HG03175 (cell line): ENCODE measurements around the gene ZNF732.
"Not testable (repeated sequence)": the region's sequence is repeated elsewhere in the genome, so short reads cannot be mapped to it uniquely, and the experiment has no call there.

Experiments used
- ATAC-seq: cut with Tn5 transposase; IDR thresholded peaks from one replicate; pipeline ENCODE4 v1.9.1; 2021; ENCODE audit warnings: mild to moderate bottlenecking, moderate library complexity; ENCODE audit not compliant: unreplicated experiment

ZNF732 gene

GRCh38 chr4:304969-305680 lies at the start of gene ZNF732:
Gene ZNF732 (minus strand): TSS chr4:305474. CDS start chr4:305310, 164 bp downstream.
- ATAC-seq, result no peak

GRCh38 chr4:340011-340410 lies 34.7 kb upstream of the ZNF732 start:
- ATAC-seq, result no peak

GRCh38 chr4:338759-339097 lies 33.5 kb upstream of the ZNF732 start:
- no peak for ATAC-seq

GRCh38 chr4:337932-338758 lies 32.9 kb upstream of the ZNF732 start:
- peak; percentile 39 for ATAC-seq

GRCh38 chr4:337143-337931 lies 32.1 kb upstream of the ZNF732 start, which contains the start of gene ZNF141:
Gene ZNF141 (plus strand): TSS chr4:337814. CDS start chr4:337984, 170 bp downstream.
- peak; percentile 95 for ATAC-seq

GRCh38 chr4:336893-337142 lies 31.5 kb upstream of the ZNF732 start:
- no peak for ATAC-seq

GRCh38 chr4:336099-336892 lies 31.0 kb upstream of the ZNF732 start:
- peak; percentile 0 for ATAC-seq

GRCh38 chr4:335515-335914 lies 30.2 kb upstream of the ZNF732 start:
- ATAC-seq, result no peak

- no peak for ATAC-seq
Observed at GRCh38 chr4:328729-329128, 23.5 kb upstream of the ZNF732 start.

GRCh38 chr4:314296-314903 lies 9.1 kb upstream of the ZNF732 start:
- no peak for ATAC-seq

- ATAC-seq, result no peak
Observed at GRCh38 chr4:309807-310206, 4.5 kb upstream of the ZNF732 start.

GRCh38 chr4:306551-306961 lies 1.3 kb upstream of the ZNF732 start:
- ATAC-seq, result peak; percentile 51

- not testable (repeated sequence) for ATAC-seq
Observed at GRCh38 chr4:304516-304915, 758 bp downstream of the ZNF732 start.

GRCh38 chr4:302381-302780 lies 2.9 kb downstream of the ZNF732 start:
- ATAC-seq, result no peak

GRCh38 chr4:294732-295131 lies 10.5 kb downstream of the ZNF732 start:
- no peak for ATAC-seq

GRCh38 chr4:288891-289290 lies 16.4 kb downstream of the ZNF732 start:
- no peak for ATAC-seq

GRCh38 chr4:273309-274017 lies 31.8 kb downstream of the ZNF732 start:
- ATAC-seq, result no peak

GRCh38 chr4:271492-272103 lies 33.7 kb downstream of the ZNF732 start:
- ATAC-seq, result no peak

- ATAC-seq, result not testable (repeated sequence)
Observed at GRCh38 chr4:259240-259639, 46.0 kb downstream of the ZNF732 start.
